ENCODE data around the gene PIK3C2B. TPM values are rescaled to one million over a fixed set of nuclear protein-coding genes. Genes with fewer than 3 reads are reported as not detected.

PIK3C2B gene
- total RNA-seq, 1 experiment from 2014 or later, result 17.4 TPM

DNA sequence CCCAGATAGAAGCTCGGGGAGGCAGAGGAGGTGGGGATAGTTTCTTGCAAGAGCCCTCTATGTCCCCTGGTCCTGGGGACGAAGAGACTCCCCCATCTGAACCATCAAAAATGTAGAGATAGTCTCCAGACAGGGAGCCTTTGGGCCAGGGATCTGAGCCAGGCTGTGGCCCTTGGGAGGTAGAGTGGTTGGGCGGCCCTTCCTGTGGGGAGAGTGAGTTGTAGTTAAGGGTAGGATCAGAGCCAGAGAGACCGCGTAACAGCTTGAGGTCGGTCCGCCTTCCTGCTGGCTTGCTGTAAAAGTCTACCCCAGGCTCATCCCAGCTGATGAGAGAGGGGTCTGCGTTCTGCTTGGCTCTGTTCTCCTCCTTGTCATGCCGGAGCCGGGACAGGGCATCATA, 25.3 kb downstream of the PIK3C2B start:
- no peak overlapping the region for H3K4me2 ChIP-seq (ENCODE audit: low read length)
- no peak overlapping the region for H3K27ac ChIP-seq (ENCODE audit: low read depth, low read length)
- ChIA-PET RAD21 (ENCODE audit: low non-redundant PET in 1 of 2, low total read pairs in 2 of 2, uncharacterized antibody in 2 of 2, unreplicated experiment in 2 of 2) (no interaction called here), CTCF (no interaction called here), POLR2A (no interaction called here)
- TSS peak; percentile 25 for BruUV-seq (replicated peaks)
- no peak for ATAC-seq
- DNase-seq (ENCODE audit: low read depth, low spot score), result no peak
- H3K9me2 ChIP-seq (ENCODE audit: insufficient read depth), result no peaks in the 10 kb centered on the region
- no peaks in the 10 kb centered on the region for H4K20me1 ChIP-seq (ENCODE audit: insufficient read depth)
- no peaks in the 10 kb centered on the region for H3K4me1 ChIP-seq (ENCODE audit: control insufficient read depth in 1 of 2, insufficient read depth in 2 of 2, low read length in 2 of 2)
- no peak overlapping the region for H3K4me3 ChIP-seq (replicated peaks in 1 of 2; ENCODE audit: low read depth in 1 of 2, low read length in 2 of 2)
- H3K27me3 ChIP-seq (ENCODE audit: insufficient read depth, low read length), result no peaks in the 10 kb centered on the region
- no peak overlapping the region for H3K9ac ChIP-seq (ENCODE audit: low read length)
- intact Hi-C loops (cut with micrococcal nuclease), result no loop called here
- TF ChIP-seq, protein P1, sequence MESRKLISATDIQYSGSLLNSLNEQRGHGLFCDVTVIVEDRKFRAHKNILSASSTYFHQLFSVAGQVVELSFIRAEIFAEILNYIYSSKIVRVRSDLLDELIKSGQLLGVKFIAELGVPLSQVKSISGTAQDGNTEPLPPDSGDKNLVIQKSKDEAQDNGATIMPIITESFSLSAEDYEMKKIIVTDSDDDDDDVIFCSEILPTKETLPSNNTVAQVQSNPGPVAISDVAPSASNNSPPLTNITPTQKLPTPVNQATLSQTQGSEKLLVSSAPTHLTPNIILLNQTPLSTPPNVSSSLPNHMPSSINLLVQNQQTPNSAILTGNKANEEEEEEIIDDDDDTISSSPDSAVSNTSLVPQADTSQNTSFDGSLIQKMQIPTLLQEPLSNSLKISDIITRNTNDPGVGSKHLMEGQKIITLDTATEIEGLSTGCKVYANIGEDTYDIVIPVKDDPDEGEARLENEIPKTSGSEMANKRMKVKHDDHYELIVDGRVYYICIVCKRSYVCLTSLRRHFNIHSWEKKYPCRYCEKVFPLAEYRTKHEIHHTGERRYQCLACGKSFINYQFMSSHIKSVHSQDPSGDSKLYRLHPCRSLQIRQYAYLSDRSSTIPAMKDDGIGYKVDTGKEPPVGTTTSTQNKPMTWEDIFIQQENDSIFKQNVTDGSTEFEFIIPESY (IDR thresholded peaks at IDR 0.05; ENCODE audit: extremely low read depth, insufficient replicate concordance, low read length), result no peak
- no peak for TF ChIP-seq JUND (IDR thresholded peaks at IDR 0.05)
- TF ChIP-seq CBX3 (IDR thresholded peaks at IDR 0.05; ENCODE audit: low read depth), result no peak
- TF ChIP-seq, protein P2, sequence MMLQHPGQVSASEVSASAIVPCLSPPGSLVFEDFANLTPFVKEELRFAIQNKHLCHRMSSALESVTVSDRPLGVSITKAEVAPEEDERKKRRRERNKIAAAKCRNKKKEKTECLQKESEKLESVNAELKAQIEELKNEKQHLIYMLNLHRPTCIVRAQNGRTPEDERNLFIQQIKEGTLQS (IDR thresholded peaks at IDR 0.05), result no peak
- TF ChIP-seq CEBPB (IDR thresholded peaks at IDR 0.05; ENCODE audit: low read depth), result no peak
- TF ChIP-seq POLR2A (IDR thresholded peaks at IDR 0.05; ENCODE audit: borderline replicate concordance, extremely low read depth, insufficient read depth, insufficient read length), result no peak
- no peak for TF ChIP-seq YY1 (IDR thresholded peaks at IDR 0.05; ENCODE audit: extremely low read depth, insufficient replicate concordance, low read depth, low read length)
- TF ChIP-seq, protein P3, sequence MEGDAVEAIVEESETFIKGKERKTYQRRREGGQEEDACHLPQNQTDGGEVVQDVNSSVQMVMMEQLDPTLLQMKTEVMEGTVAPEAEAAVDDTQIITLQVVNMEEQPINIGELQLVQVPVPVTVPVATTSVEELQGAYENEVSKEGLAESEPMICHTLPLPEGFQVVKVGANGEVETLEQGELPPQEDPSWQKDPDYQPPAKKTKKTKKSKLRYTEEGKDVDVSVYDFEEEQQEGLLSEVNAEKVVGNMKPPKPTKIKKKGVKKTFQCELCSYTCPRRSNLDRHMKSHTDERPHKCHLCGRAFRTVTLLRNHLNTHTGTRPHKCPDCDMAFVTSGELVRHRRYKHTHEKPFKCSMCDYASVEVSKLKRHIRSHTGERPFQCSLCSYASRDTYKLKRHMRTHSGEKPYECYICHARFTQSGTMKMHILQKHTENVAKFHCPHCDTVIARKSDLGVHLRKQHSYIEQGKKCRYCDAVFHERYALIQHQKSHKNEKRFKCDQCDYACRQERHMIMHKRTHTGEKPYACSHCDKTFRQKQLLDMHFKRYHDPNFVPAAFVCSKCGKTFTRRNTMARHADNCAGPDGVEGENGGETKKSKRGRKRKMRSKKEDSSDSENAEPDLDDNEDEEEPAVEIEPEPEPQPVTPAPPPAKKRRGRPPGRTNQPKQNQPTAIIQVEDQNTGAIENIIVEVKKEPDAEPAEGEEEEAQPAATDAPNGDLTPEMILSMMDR (IDR thresholded peaks at IDR 0.05 in 2 of 3, conservative IDR thresholded peaks at IDR 0.05 in 1 of 3; ENCODE audit: borderline replicate concordance in 1 of 3, insufficient read depth in 1 of 3, low read depth in 2 of 3, low read length in 2 of 3), result no peak
- TF ChIP-seq, protein P4, sequence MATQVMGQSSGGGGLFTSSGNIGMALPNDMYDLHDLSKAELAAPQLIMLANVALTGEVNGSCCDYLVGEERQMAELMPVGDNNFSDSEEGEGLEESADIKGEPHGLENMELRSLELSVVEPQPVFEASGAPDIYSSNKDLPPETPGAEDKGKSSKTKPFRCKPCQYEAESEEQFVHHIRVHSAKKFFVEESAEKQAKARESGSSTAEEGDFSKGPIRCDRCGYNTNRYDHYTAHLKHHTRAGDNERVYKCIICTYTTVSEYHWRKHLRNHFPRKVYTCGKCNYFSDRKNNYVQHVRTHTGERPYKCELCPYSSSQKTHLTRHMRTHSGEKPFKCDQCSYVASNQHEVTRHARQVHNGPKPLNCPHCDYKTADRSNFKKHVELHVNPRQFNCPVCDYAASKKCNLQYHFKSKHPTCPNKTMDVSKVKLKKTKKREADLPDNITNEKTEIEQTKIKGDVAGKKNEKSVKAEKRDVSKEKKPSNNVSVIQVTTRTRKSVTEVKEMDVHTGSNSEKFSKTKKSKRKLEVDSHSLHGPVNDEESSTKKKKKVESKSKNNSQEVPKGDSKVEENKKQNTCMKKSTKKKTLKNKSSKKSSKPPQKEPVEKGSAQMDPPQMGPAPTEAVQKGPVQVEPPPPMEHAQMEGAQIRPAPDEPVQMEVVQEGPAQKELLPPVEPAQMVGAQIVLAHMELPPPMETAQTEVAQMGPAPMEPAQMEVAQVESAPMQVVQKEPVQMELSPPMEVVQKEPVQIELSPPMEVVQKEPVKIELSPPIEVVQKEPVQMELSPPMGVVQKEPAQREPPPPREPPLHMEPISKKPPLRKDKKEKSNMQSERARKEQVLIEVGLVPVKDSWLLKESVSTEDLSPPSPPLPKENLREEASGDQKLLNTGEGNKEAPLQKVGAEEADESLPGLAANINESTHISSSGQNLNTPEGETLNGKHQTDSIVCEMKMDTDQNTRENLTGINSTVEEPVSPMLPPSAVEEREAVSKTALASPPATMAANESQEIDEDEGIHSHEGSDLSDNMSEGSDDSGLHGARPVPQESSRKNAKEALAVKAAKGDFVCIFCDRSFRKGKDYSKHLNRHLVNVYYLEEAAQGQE (IDR thresholded peaks at IDR 0.05; ENCODE audit: low read depth), result no peak
- TF ChIP-seq SP1 (IDR thresholded peaks at IDR 0.05; ENCODE audit: low read depth), result no peak
- no peak for TF ChIP-seq POLR2AphosphoS5 (IDR thresholded peaks at IDR 0.05; ENCODE audit: low read depth, low read length)
- no peak for TF ChIP-seq ZFX (IDR thresholded peaks at IDR 0.05)
- TF ChIP-seq SRF (IDR thresholded peaks at IDR 0.05; ENCODE audit: low read depth), result no peak
- TF ChIP-seq, protein P5, sequence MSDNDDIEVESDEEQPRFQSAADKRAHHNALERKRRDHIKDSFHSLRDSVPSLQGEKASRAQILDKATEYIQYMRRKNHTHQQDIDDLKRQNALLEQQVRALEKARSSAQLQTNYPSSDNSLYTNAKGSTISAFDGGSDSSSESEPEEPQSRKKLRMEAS (IDR thresholded peaks at IDR 0.05), result no peak
- TF ChIP-seq EZH2 (IDR thresholded peaks at IDR 0.05), result no peak
- TF ChIP-seq FOSL1 (IDR thresholded peaks at IDR 0.05; ENCODE audit: low read depth), result no peak
- no peak overlapping the region for H2AFZ ChIP-seq (ENCODE audit: low read depth, low read length, poor library complexity, severe bottlenecking)
- H3K36me3 ChIP-seq (ENCODE audit: control insufficient read depth in 1 of 2, insufficient read depth in 2 of 2, low read length in 2 of 2), result 0 out of 4 replicates have a peak, but pooled peaks cover 0 to 2% of the 10 kb centered on the region in 2 experiments
- no peaks in the 10 kb centered on the region for H3K9me3 ChIP-seq (ENCODE audit: control insufficient read depth in 1 of 2, insufficient read depth in 1 of 2, low read depth in 1 of 2, low read length in 2 of 2)
- no peaks in the 10 kb centered on the region for H3K79me2 ChIP-seq (ENCODE audit: insufficient read depth, low read length)
